Esophagus muscularis mucosa (tissue), 4 donors: ENCODE data around the gene PLPPR1.

Experiments
- CTCF ChIP-seq, 3 experiments: fragments of 200-600 bp in 2 of 3; fragments of 450-650 bp in 1 of 3; sonication (generic) in 2 of 3; IDR thresholded peaks; one replicate each; pipeline ENCODE4 v1.5.1; 2017 to 2019; ENCODE audit warnings: antibody characterized with exemption in 3 of 3, mild to moderate bottlenecking in 2 of 3, moderate library complexity in 1 of 3
- EP300 ChIP-seq: sonication (generic); formaldehyde crosslinking; IDR thresholded peaks from one replicate; pipeline ENCODE4 v1.6.1; 2017; ENCODE audit warnings: antibody characterized with exemption
- POLR2A ChIP-seq: fragments of 450-650 bp; IDR thresholded peaks from one replicate; pipeline ENCODE4 v1.6.1; 2017; ENCODE audit warnings: antibody characterized with exemption, moderate library complexity, mild to moderate bottlenecking, low read depth
- POLR2AphosphoS5 ChIP-seq, 2 donors: sonication (generic); formaldehyde crosslinking; IDR thresholded peaks; one replicate each; pipeline ENCODE4 v1.6.1; 2017; ENCODE audit warnings: antibody characterized with exemption in 2 of 2

- TF ChIP-seq POLR2AphosphoS5 (IDR thresholded peaks at IDR 0.05): no peak
- no peak for TF ChIP-seq CTCF (IDR thresholded peaks at IDR 0.05)
- TF ChIP-seq POLR2A: no peak
- no peak for TF ChIP-seq EP300
These were observed 35.9 kb upstream of the PLPPR1 start for GRCh38 chr9:100992632-100993031.
